GM18861 (cell line): ENCODE data around the gene MCF2L.
"Not testable (repeated sequence)": the region's sequence is repeated elsewhere in the genome, so short reads cannot be mapped to it uniquely, and the experiment has no call there.

Experiments used
- ATAC-seq: cut with Tn5 transposase; IDR thresholded peaks from one replicate; pipeline ENCODE4 v1.9.1; 2021; ENCODE audit not compliant: unreplicated experiment

Gene MCF2L

GRCh38 chr13:113090806-113091205 lies 121.8 kb downstream of the MCF2L start:
- no peak for ATAC-seq

GRCh38 chr13:113091211-113091771 lies 122.3 kb downstream of the MCF2L start:
- ATAC-seq, result no peak

GRCh38 chr13:113091891-113092775 lies 123.1 kb downstream of the MCF2L start:
- ATAC-seq, result no peak

GRCh38 chr13:113092776-113093579 lies 124.0 kb downstream of the MCF2L start:
- no peak for ATAC-seq

- no peak for ATAC-seq
These were observed 124.8 kb downstream of the MCF2L start for GRCh38 chr13:113093580-113094409.

- no peak for ATAC-seq
These were observed 125.4 kb downstream of the MCF2L start for GRCh38 chr13:113094410-113094800.

- no peak for ATAC-seq
These were observed 126.4 kb downstream of the MCF2L start for GRCh38 chr13:113095146-113096051.

GRCh38 chr13:113096052-113096744 lies 127.2 kb downstream of the MCF2L start:
- no peak for ATAC-seq

GRCh38 chr13:113096745-113097305 lies 127.8 kb downstream of the MCF2L start:
- ATAC-seq, result no peak

- no peak for ATAC-seq
These were observed 128.6 kb downstream of the MCF2L start for GRCh38 chr13:113097651-113098050.

- no peak for ATAC-seq
These were observed 129.2 kb downstream of the MCF2L start for GRCh38 chr13:113098162-113098732.

- ATAC-seq, result no peak
These were observed 130.1 kb downstream of the MCF2L start for GRCh38 chr13:113099142-113099541.

GRCh38 chr13:113102302-113102701 lies 133.3 kb downstream of the MCF2L start:
- ATAC-seq, result not testable (repeated sequence)

- ATAC-seq, result no peak
These were observed 133.7 kb downstream of the MCF2L start for GRCh38 chr13:113102727-113103126.

- no peak for ATAC-seq
These were observed 134.6 kb downstream of the MCF2L start for GRCh38 chr13:113103646-113104045.

GRCh38 chr13:113105032-113105920 lies 136.3 kb downstream of the MCF2L start, which contains the start of gene F7:
F7 (plus strand) TSS chr13:113105791; CDS start chr13:113105842, 51 bp downstream.
- no peak for ATAC-seq

- no peak for ATAC-seq
These were observed 137.0 kb downstream of the MCF2L start for GRCh38 chr13:113105921-113106452.
